Skeletal muscle tissue (tissue), 4 donors: ENCODE data around the gene ARHGAP44. TPM values are rescaled to one million over a fixed set of nuclear protein-coding genes. Genes with fewer than 3 reads are reported as not detected.

Experiments
- H3K27ac ChIP-seq: one replicate; pipeline ENCODE4 v1.7.0; 2013; ENCODE audit warnings: mild to moderate bottlenecking, low read depth, low read length, inconsistent platforms
- H3K27me3 ChIP-seq, 3 donors: one replicate each; pipeline ENCODE4 v1.7.0; 2013; ENCODE audit warnings: low read length in 3 of 3; ENCODE audit not compliant: control insufficient read depth in 3 of 3, insufficient read depth in 3 of 3
- H3K36me3 ChIP-seq, 3 donors: one replicate each; pipeline ENCODE4 v1.7.0; 2013; ENCODE audit warnings: low read length in 3 of 3; ENCODE audit not compliant: control insufficient read depth in 3 of 3, insufficient read depth in 3 of 3
- H3K4me1 ChIP-seq, 3 donors: one replicate each; pipeline ENCODE4 v1.7.0; 2013; ENCODE audit warnings: low read length in 3 of 3, mild to moderate bottlenecking in 3 of 3; ENCODE audit not compliant: control insufficient read depth in 3 of 3, insufficient read depth in 3 of 3
- H3K4me3 ChIP-seq, 3 donors: one replicate each; pipeline ENCODE4 v1.7.0; 2013; ENCODE audit warnings: low read length in 3 of 3
- H3K9ac ChIP-seq, 3 donors: one replicate each; pipeline ENCODE4 v1.7.0; 2013; ENCODE audit warnings: low read length in 3 of 3, mild to moderate bottlenecking in 3 of 3, moderate library complexity in 2 of 3, low read depth in 1 of 3
- H3K9me3 ChIP-seq, 3 donors: one replicate each; pipeline ENCODE4 v1.7.0; 2013; ENCODE audit warnings: low read length in 3 of 3; ENCODE audit not compliant: control insufficient read depth in 3 of 3
- total RNA-seq: library from RNA; depleted of rRNA; stranded (reverse); fragments of >200 nt; gene quantifications from one replicate; pipeline ENCODE4 v1.2.3, GENCODE V29; 2014
- donor health status: Osteomylitis.

The ARHGAP44 gene
- total RNA-seq, 1 donor from 2014 or later = 3.7 TPM

- Histone ChIP-seq H3K27ac (no peak overlapping the region), H3K9me3 (no peaks in the 10 kb centered on the region), H3K4me1 (no peaks in the 10 kb centered on the region), H3K4me3 (no peak overlapping the region), H3K36me3 (no peaks in the 10 kb centered on the region), H3K9ac (no peak overlapping the region), H3K27me3 (peaks cover 0 to 2% (median 0%) of the 10 kb centered on the region in 3 donors)
Measured at GRCh38 chr17:12769981-12770380, 19.3 kb upstream of the ARHGAP44 start.

GRCh38 chr17:12773153-12773552 lies 16.1 kb upstream of the ARHGAP44 start:
- Histone ChIP-seq H3K4me1 (no peaks in the 10 kb centered on the region), H3K9ac (no peak overlapping the region), H3K36me3 (no peaks in the 10 kb centered on the region), H3K27ac (no peak overlapping the region), H3K9me3 (no peaks in the 10 kb centered on the region), H3K4me3 (no peak overlapping the region), H3K27me3 (no peaks in the 10 kb centered on the region)

- Histone ChIP-seq H3K27me3 (peaks cover 5 to 11% (median 9%) of the 10 kb centered on the region in 3 donors), H3K9me3 (no peaks in the 10 kb centered on the region), H3K36me3 (no peaks in the 10 kb centered on the region), H3K4me3 (peak overlapping the region; percentile 63 to 82 (median 81)), H3K27ac (no peak overlapping the region), H3K9ac (peak overlapping the region in 2 of 3 donors; percentile 43 to 66), H3K4me1 (peaks cover 7 to 14% (median 8%) of the 10 kb centered on the region in 3 donors)
Measured at GRCh38 chr17:12789075-12789480, 220 bp upstream of the ARHGAP44 start.

- Histone ChIP-seq H3K27me3 (peaks cover 5 to 10% (median 9%) of the 10 kb centered on the region in 3 donors), H3K36me3 (no peaks in the 10 kb centered on the region), H3K4me3 (peak overlapping the region; percentile 66 to 82 (median 81)), H3K4me1 (peaks cover 7 to 14% (median 8%) of the 10 kb centered on the region in 3 donors), H3K9ac (peak overlapping the region in 2 of 3 donors; percentile 50), H3K9me3 (no peaks in the 10 kb centered on the region), H3K27ac (no peak overlapping the region)
Measured at GRCh38 chr17:12790249-12791106, 1.2 kb downstream of the ARHGAP44 start.

- Histone ChIP-seq H3K27ac (no peak overlapping the region), H3K36me3 (no peaks in the 10 kb centered on the region), H3K4me1 (peaks cover 4% of the 10 kb centered on the region in 3 donors), H3K27me3 (peaks cover 0 to 3% (median 3%) of the 10 kb centered on the region in 3 donors), H3K9ac (no peak overlapping the region), H3K4me3 (no peak overlapping the region), H3K9me3 (no peaks in the 10 kb centered on the region)
Measured at GRCh38 chr17:12794919-12795532, 5.7 kb downstream of the ARHGAP44 start.

GRCh38 chr17:12800855-12801365 lies 11.6 kb downstream of the ARHGAP44 start:
- H3K27me3 ChIP-seq = no peaks in the 10 kb centered on the region
- H3K9ac ChIP-seq = no peak overlapping the region
- no peaks in the 10 kb centered on the region for H3K4me1 ChIP-seq
- H3K9me3 ChIP-seq = no peaks in the 10 kb centered on the region
- H3K36me3 ChIP-seq = no peaks in the 10 kb centered on the region
- no peak overlapping the region for H3K27ac ChIP-seq
- H3K4me3 ChIP-seq = no peak overlapping the region

GRCh38 chr17:12806630-12807029 lies 17.3 kb downstream of the ARHGAP44 start:
- Histone ChIP-seq H3K9me3 (no peaks in the 10 kb centered on the region), H3K27me3 (no peaks in the 10 kb centered on the region), H3K27ac (no peak overlapping the region), H3K9ac (no peak overlapping the region), H3K4me1 (no peaks in the 10 kb centered on the region), H3K36me3 (no peaks in the 10 kb centered on the region), H3K4me3 (no peak overlapping the region)

GRCh38 chr17:12808723-12809122 lies 19.4 kb downstream of the ARHGAP44 start:
- Histone ChIP-seq H3K9me3 (no peaks in the 10 kb centered on the region), H3K27ac (no peak overlapping the region), H3K9ac (no peak overlapping the region), H3K4me3 (no peak overlapping the region), H3K36me3 (no peaks in the 10 kb centered on the region), H3K4me1 (no peaks in the 10 kb centered on the region), H3K27me3 (no peaks in the 10 kb centered on the region)

- no peaks in the 10 kb centered on the region for H3K36me3 ChIP-seq
- no peaks in the 10 kb centered on the region for H3K9me3 ChIP-seq
- H3K27ac ChIP-seq = no peak overlapping the region
- no peak overlapping the region for H3K4me3 ChIP-seq
- H3K9ac ChIP-seq = no peak overlapping the region
- H3K4me1 ChIP-seq = no peaks in the 10 kb centered on the region
- H3K27me3 ChIP-seq = no peaks in the 10 kb centered on the region
Measured at GRCh38 chr17:12812877-12813276, 23.6 kb downstream of the ARHGAP44 start.

- Histone ChIP-seq H3K36me3 (no peaks in the 10 kb centered on the region), H3K27ac (no peak overlapping the region), H3K9me3 (no peaks in the 10 kb centered on the region), H3K27me3 (no peaks in the 10 kb centered on the region), H3K9ac (no peak overlapping the region), H3K4me1 (no peaks in the 10 kb centered on the region), H3K4me3 (no peak overlapping the region)
Measured at GRCh38 chr17:12813664-12814063, 24.4 kb downstream of the ARHGAP44 start.
